Activated CD8-positive, alpha-beta memory T cell treated with anti-CD3 and anti-CD28 coated beads, Interleukin-2, amount 10 ng/mL, durations not matched to agents 7 days and 5 days (primary cell): Measurements from ENCODE around the gene BCL7B. TPM values are rescaled to one million over a fixed set of nuclear protein-coding genes. Genes with fewer than 3 reads are reported as not detected.
"Not testable (repeated sequence)": the region's sequence is repeated elsewhere in the genome, so short reads cannot be mapped to it uniquely, and the experiment has no call there.

Experiments used
- ATAC-seq: fragments of 150-1000 bp; cut with Tn5 transposase; one replicate; pipeline ENCODE4 v1.10.0; 2021; ENCODE audit warnings: moderate library complexity
- CTCF ChIA-PET: fragments of 350-600 bp; sonication (Branson Sonifier 250); formaldehyde crosslinking; loops from one replicate; lab custom pipeline; 2021; ENCODE audit warnings: antibody characterized with exemption; lab: Charles Lee
- DNase-seq: peaks from one replicate; pipeline ENCODE4 v3.0.0-alpha.2; 2020
- H3K27ac Mint-ChIP-seq: one replicate; pipeline ENCODE4 v1.8.0; 2021; ENCODE audit warnings: mild to moderate bottlenecking, mixed read lengths
- H3K27me3 Mint-ChIP-seq: one replicate; pipeline ENCODE4 v1.8.0; 2021; ENCODE audit warnings: mixed read lengths
- H3K36me3 Mint-ChIP-seq: one replicate; pipeline ENCODE4 v1.8.0; 2021; ENCODE audit warnings: mild to moderate bottlenecking, mixed read lengths
- H3K4me1 Mint-ChIP-seq: one replicate; pipeline ENCODE4 v1.8.0; 2021; ENCODE audit warnings: mixed read lengths
- H3K4me3 Mint-ChIP-seq: one replicate; pipeline ENCODE4 v1.8.0; 2021; ENCODE audit warnings: mild to moderate bottlenecking, moderate library complexity, mixed read lengths
- H3K9me3 Mint-ChIP-seq: one replicate; pipeline ENCODE4 v1.8.0; 2022; ENCODE audit warnings: low read depth, mixed read lengths
- total RNA-seq, 2 experiments: library from RNA; stranded (reverse); gene quantifications; one replicate each; pipeline ENCODE4 v1.2.3, GENCODE V29; 2021

Gene BCL7B
- total RNA-seq, 2 experiments from 2014 or later = 74.9 to 87.0 TPM

DNA sequence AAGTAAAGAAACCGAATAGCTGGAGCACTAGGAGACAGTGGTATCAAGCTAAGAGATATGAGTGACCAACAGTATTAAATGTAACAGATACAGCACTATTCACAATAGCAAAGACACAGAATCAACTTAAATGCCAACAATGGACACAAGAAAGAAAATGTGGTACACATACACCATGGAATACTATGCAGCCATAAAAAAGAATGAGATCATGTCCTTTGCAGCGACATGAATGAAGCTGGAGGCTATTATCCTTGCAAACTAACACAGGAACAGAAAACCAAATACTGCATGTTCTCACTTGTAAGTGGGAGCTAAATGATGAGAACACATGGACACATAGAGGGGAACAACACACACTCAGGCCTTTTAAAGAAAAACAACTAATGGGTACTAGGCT, 62.0 kb downstream of the BCL7B start:
- not testable (repeated sequence) for H3K27me3 Mint-ChIP-seq, H3K9me3 Mint-ChIP-seq

DNA sequence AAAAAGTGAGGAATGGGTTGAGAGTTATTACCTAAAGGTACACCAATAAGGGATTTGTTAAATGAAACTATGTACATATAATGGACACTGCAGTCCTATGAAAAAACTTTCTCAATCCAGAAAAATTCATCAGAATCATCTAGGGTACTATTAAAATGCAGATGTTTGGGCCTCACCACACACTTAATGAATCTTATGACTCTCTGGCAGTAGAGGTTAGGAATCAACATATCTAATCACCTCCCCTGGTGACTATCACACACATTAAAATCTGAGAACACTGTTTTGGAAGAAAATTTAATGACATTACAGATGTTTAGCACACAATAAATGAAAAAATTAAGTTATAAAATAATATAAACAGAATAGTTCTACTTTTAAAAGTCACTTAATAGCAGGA, 67.5 kb downstream of the BCL7B start:
- DNase-seq = no peak
- ATAC-seq = no peak
- Mint-ChIP-seq H3K4me1 (peaks cover 3% of the 10 kb centered on the region), H3K27me3 (no peaks in the 10 kb centered on the region), H3K27ac (peak overlapping the region; percentile 32), H3K9me3 (no peaks in the 10 kb centered on the region), H3K4me3 (no peak overlapping the region), H3K36me3 (peaks cover 62% of the 10 kb centered on the region)
- CTCF ChIA-PET = interaction anchor here (1.4 kb wide), 1 partner anchor 15 kb away, joined by 3 read pairs; no protein-coding TSS in a partner anchor

More for the DNA sequence above, 62.0 kb downstream of the BCL7B start:
- ATAC-seq, DNase-seq, H3K4me3 Mint-ChIP-seq, H3K4me1 Mint-ChIP-seq, H3K27ac Mint-ChIP-seq: not testable (repeated sequence)
- CTCF ChIA-PET = interaction anchor here (1.5 kb wide), 1 partner anchor 43 kb away, joined by 5 read pairs; no protein-coding TSS in a partner anchor
- H3K36me3 Mint-ChIP-seq = peaks cover 70% of the 10 kb centered on the region

DNA sequence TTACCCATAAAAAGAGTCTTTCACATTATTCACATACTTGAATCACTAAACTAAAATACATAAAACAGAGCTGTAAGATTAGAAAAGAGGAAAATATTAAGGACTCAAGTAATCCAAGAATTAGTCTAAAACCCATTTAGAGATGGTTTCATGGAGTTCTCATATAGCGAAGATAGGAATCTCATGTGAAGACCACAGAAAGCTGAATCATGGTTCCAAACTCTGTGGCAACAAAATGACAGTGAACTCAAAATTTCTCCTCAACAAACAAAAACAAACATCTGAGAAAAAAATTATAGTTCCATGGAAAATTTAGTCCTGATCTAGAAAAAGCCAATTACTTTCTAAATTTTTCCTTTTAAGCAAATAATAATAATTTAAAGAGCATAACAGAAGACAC, 70.0 kb downstream of the BCL7B start:
- CTCF ChIA-PET = interaction anchor here (0.9 to 2.2 kb wide), 4 partner anchors 23 to 36 kb away, joined by 3 to 11 read pairs (median 4); no protein-coding TSS in a partner anchor
- Mint-ChIP-seq H3K27me3 (no peaks in the 10 kb centered on the region), H3K4me1 (peaks cover 2% of the 10 kb centered on the region), H3K9me3 (no peaks in the 10 kb centered on the region), H3K4me3 (no peak overlapping the region), H3K36me3 (peaks cover 60% of the 10 kb centered on the region), H3K27ac (peak overlapping the region; percentile 26)
- DNase-seq (no peak), ATAC-seq (no peak)

Other genes with a start within 250 kb of the BCL7B start
- 10 to 100 TPM; 53.6 to 58.6 TPM for gene NSUN5, start 248.9 kb downstream of the BCL7B start, total RNA-seq
- gene TRIM50, start 229.6 kb downstream of the BCL7B start, total RNA-seq = not detected
- gene FKBP6, start 229.5 kb downstream of the BCL7B start, total RNA-seq = not detected
- gene FZD9, start 123.9 kb downstream of the BCL7B start, total RNA-seq = not detected
- gene BAZ1B, start 35.4 kb downstream of the BCL7B start, total RNA-seq = 100 to 1,000 TPM; 112 to 129 TPM
- 10 to 100 TPM; 23.3 to 27.2 TPM for gene TBL2, start 20.9 kb upstream of the BCL7B start, total RNA-seq
- not detected for gene MLXIPL, start 66.8 kb upstream of the BCL7B start, total RNA-seq
- not detected for gene VPS37D, start 110.1 kb upstream of the BCL7B start, total RNA-seq
- gene DNAJC30, start 125.8 kb upstream of the BCL7B start, total RNA-seq = 1 to 10 TPM; 7.0 to 9.0 TPM
- gene BUD23, start 125.9 kb upstream of the BCL7B start, total RNA-seq = 10 to 100 TPM; 60.5 to 72.7 TPM
- 10 to 100 TPM; 13.8 to 15.8 TPM for gene STX1A, start 162.0 kb upstream of the BCL7B start, total RNA-seq
- 10 to 100 TPM; 15.9 to 19.2 TPM for gene ABHD11, start 181.1 kb upstream of the BCL7B start, total RNA-seq
- not detected for gene CLDN3, start 212.6 kb upstream of the BCL7B start, total RNA-seq